HCT116 (cell line): ENCODE results near the gene SLAIN2. TPM values are rescaled to one million over a fixed set of nuclear protein-coding genes. Genes with fewer than 3 reads are reported as not detected.

ENCODE experiments used
- ATAC-seq: fragments of 200-7000 bp; cut with Tn5 transposase; 2 replicates; pipeline ENCODE4 v1.9.1; 2020; ENCODE audit warnings: mild to moderate bottlenecking, moderate library complexity
- BruUV-seq: library from RNA; stranded (reverse); fragments of 400-500 nt; replicated peaks from 2 replicates; lab custom pipeline; 2021; lab: Mats Ljungman, UMichigan
- CTCF ChIA-PET: fragments of 300-600 bp; sonication (Branson Sonifier 250); formaldehyde crosslinking; loops from one replicate; lab custom pipeline; 2021; ENCODE audit warnings: antibody characterized with exemption; lab: Charles Lee
- POLR2A ChIA-PET: fragments of 300-600, 350-600 bp; sonication (Branson Sonifier 250); formaldehyde crosslinking; loops from one replicate; lab custom pipeline; 2021; ENCODE audit warnings: antibody characterized with exemption; lab: Charles Lee
- RAD21 ChIA-PET, 2 experiments: fragments of 300-600 bp; sonication (Branson Sonifier 250); formaldehyde crosslinking; loops; one replicate each; lab custom pipeline; 2023; ENCODE audit warnings: low total read pairs in 2 of 2; ENCODE audit not compliant: uncharacterized antibody in 2 of 2, unreplicated experiment in 2 of 2, low non-redundant PET in 1 of 2; lab: Charles Lee
- DNase-seq: peaks from one replicate; pipeline ENCODE4 v3.0.0-alpha.2; 2010; ENCODE audit warnings: low read depth, low spot score
- H2AFZ ChIP-seq: fragments of 200-600 bp; shearing (Covaris generic), sonication (generic); 2 replicates; pipeline ENCODE4 v1.6.1; 2017; ENCODE audit warnings: low read depth, mixed run types, mixed read lengths, antibody characterized with exemption, low read length; ENCODE audit not compliant: poor library complexity, severe bottlenecking
- H3K27ac ChIP-seq: 2 replicates; pipeline ENCODE4 v1.5.1; 2012; ENCODE audit warnings: low read depth, low read length
- H3K27me3 ChIP-seq: fragments of 200-600 bp; sonication (generic); 2 replicates; pipeline ENCODE4 v1.6.1; 2016; ENCODE audit warnings: mixed run types, low read length, mixed read lengths; ENCODE audit not compliant: insufficient read depth
- H3K36me3 ChIP-seq, 2 experiments: fragments of 200-500 bp in 1 of 2; fragments of 200-600 bp in 1 of 2; sonication (Bioruptor generic) in 1 of 2; sonication (generic) in 1 of 2; 2 replicates each; pipeline versions ENCODE4 v1.5.1 to v1.6.1; 2014 to 2016; ENCODE audit warnings: low read length in 2 of 2, inconsistent platforms in 1 of 2, mixed read lengths in 1 of 2, mixed run types in 1 of 2; ENCODE audit not compliant: insufficient read depth in 2 of 2, control insufficient read depth in 1 of 2
- H3K4me1 ChIP-seq, 2 experiments: fragments of 200-600 bp in 1 of 2; sonication (generic) in 1 of 2; 2 replicates each; pipeline versions ENCODE4 v1.5.1 to v1.6.1; 2012 to 2017; ENCODE audit warnings: low read length in 2 of 2, inconsistent platforms in 1 of 2, mild to moderate bottlenecking in 1 of 2, mixed read lengths in 1 of 2, mixed run types in 1 of 2, moderate library complexity in 1 of 2; ENCODE audit not compliant: insufficient read depth in 2 of 2, control insufficient read depth in 1 of 2
- H3K4me2 ChIP-seq: fragments of 200-600 bp; sonication (generic); 2 replicates; pipeline ENCODE4 v1.6.1; 2017; ENCODE audit warnings: mixed run types, low read length, mixed read lengths
- H3K4me3 ChIP-seq, 2 experiments: fragments of 200-600 bp in 1 of 2; sonication (generic) in 1 of 2; replicated peaks in 1 of 2; 2 replicates each; pipeline ENCODE4 v1.5.1; 2011 to 2016; ENCODE audit warnings: low read length in 2 of 2, control low read depth in 1 of 2, low read depth in 1 of 2, mild to moderate bottlenecking in 1 of 2, mixed read lengths in 1 of 2, mixed run types in 1 of 2
- H3K79me2 ChIP-seq: fragments of 200-600 bp; sonication (generic); 2 replicates; pipeline ENCODE4 v1.6.1; 2017; ENCODE audit warnings: mild to moderate bottlenecking, mixed run types, low read length, moderate library complexity, mixed read lengths; ENCODE audit not compliant: insufficient read depth
- H3K9ac ChIP-seq: fragments of 200-600 bp; sonication (generic); 2 replicates; pipeline ENCODE4 v1.6.1; 2016; ENCODE audit warnings: low read length, mixed read lengths
- H3K9me2 ChIP-seq: fragments of 200-600 bp; sonication (generic), shearing (Covaris generic); 2 replicates; pipeline ENCODE4 v1.6.1; 2017; ENCODE audit warnings: mixed run types, mild to moderate bottlenecking, moderate library complexity; ENCODE audit not compliant: insufficient read depth
- H3K9me3 ChIP-seq, 2 experiments: fragments of 200-500 bp in 1 of 2; fragments of 200-600 bp in 1 of 2; sonication (Bioruptor generic) in 1 of 2; sonication (generic) in 1 of 2; 2 replicates each; pipeline ENCODE4 v1.6.1; 2014 to 2017; ENCODE audit warnings: low read length in 2 of 2, mixed read lengths in 2 of 2, inconsistent platforms in 1 of 2, low read depth in 1 of 2, mild to moderate bottlenecking in 1 of 2, mixed run types in 1 of 2, moderate library complexity in 1 of 2; ENCODE audit not compliant: control insufficient read depth in 1 of 2, insufficient read depth in 1 of 2
- H4K20me1 ChIP-seq: fragments of 200-600 bp; sonication (generic), shearing (Covaris generic); 2 replicates; pipeline ENCODE4 v1.6.1; 2017; ENCODE audit warnings: mixed run types, mild to moderate bottlenecking, moderate library complexity; ENCODE audit not compliant: insufficient read depth
- CBX3 ChIP-seq: IDR thresholded peaks from 2 replicates; pipeline ENCODE4 v1.6.1; 2012; ENCODE audit warnings: low read depth
- CEBPB ChIP-seq: IDR thresholded peaks from 2 replicates; pipeline ENCODE4 v1.6.1; 2012; ENCODE audit warnings: low read depth
- EGR1 ChIP-seq: IDR thresholded peaks from 2 replicates; pipeline ENCODE4 v1.6.1; 2012; ENCODE audit warnings: low read depth
- ELF1 ChIP-seq: IDR thresholded peaks from 2 replicates; pipeline ENCODE4 v1.6.1; 2012; ENCODE audit warnings: low read depth, borderline replicate concordance
- FOSL1 ChIP-seq: IDR thresholded peaks from 2 replicates; pipeline ENCODE4 v1.6.1; 2012; ENCODE audit warnings: low read depth
- RAD21 ChIP-seq: IDR thresholded peaks from 2 replicates; pipeline ENCODE4 v1.6.1; 2012; ENCODE audit warnings: low read depth, mild to moderate bottlenecking
- intact Hi-C: fragments of 100-400 bp; cut with micrococcal nuclease; formaldehyde crosslinking; loops from 2 replicates; pipeline ENCODE4 v1.10.0; 2022
- total RNA-seq: library from RNA; stranded (reverse); gene quantifications from one replicate; pipeline ENCODE4 v1.2.1, GENCODE V29; 2021; ENCODE audit not compliant: unreplicated experiment
- TF ChIP-seq, protein P1 (sequence below): IDR thresholded peaks from 2 replicates; pipeline ENCODE4 v1.6.1; 2011; ENCODE audit warnings: mild to moderate bottlenecking, low read length, moderate library complexity; ENCODE audit not compliant: insufficient replicate concordance; ENCODE audit errors: extremely low read depth
- TF ChIP-seq, protein P2 (sequence below): IDR thresholded peaks from 2 replicates; pipeline ENCODE4 v1.6.1; 2012

SLAIN2 gene
- total RNA-seq, 1 experiment from 2014 or later, result 50.3 TPM

GRCh38 chr4:48345542-48345941 lies 4.2 kb downstream of the SLAIN2 start (continued):
- TF ChIP-seq RAD21 (no peak), EGR1 (no peak), CBX3 (no peak), ELF1 (no peak)
- TF ChIP-seq, protein P1, sequence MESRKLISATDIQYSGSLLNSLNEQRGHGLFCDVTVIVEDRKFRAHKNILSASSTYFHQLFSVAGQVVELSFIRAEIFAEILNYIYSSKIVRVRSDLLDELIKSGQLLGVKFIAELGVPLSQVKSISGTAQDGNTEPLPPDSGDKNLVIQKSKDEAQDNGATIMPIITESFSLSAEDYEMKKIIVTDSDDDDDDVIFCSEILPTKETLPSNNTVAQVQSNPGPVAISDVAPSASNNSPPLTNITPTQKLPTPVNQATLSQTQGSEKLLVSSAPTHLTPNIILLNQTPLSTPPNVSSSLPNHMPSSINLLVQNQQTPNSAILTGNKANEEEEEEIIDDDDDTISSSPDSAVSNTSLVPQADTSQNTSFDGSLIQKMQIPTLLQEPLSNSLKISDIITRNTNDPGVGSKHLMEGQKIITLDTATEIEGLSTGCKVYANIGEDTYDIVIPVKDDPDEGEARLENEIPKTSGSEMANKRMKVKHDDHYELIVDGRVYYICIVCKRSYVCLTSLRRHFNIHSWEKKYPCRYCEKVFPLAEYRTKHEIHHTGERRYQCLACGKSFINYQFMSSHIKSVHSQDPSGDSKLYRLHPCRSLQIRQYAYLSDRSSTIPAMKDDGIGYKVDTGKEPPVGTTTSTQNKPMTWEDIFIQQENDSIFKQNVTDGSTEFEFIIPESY, result no peak
- TF ChIP-seq, protein P2, sequence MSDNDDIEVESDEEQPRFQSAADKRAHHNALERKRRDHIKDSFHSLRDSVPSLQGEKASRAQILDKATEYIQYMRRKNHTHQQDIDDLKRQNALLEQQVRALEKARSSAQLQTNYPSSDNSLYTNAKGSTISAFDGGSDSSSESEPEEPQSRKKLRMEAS, result no peak

- no peak overlapping the region for H3K27ac ChIP-seq
- no peak overlapping the region for H3K4me3 ChIP-seq
- H3K4me1 ChIP-seq, result peaks cover 12 to 20% of the 10 kb centered on the region in 2 experiments
- H3K4me2 ChIP-seq, result no peak overlapping the region
- H3K36me3 ChIP-seq, result no peaks in the 10 kb centered on the region
- H3K79me2 ChIP-seq, result peaks cover 100% of the 10 kb centered on the region
- peaks cover 3% of the 10 kb centered on the region; the same call in 1 of the 2 replicates for H4K20me1 ChIP-seq
- POLR2A ChIA-PET, result no interaction called here
- no peak overlapping the region for H2AFZ ChIP-seq
- no peaks in the 10 kb centered on the region for H3K27me3 ChIP-seq
- H3K9me2 ChIP-seq, result no peaks in the 10 kb centered on the region
- H3K9me3 ChIP-seq, result no peaks in the 10 kb centered on the region
- TF ChIP-seq CEBPB, result no peak
- no peak for TF ChIP-seq RAD21
- TF ChIP-seq FOSL1, result no peak
- ATAC-seq, result no peak
- CTCF ChIA-PET, result no interaction called here
- H3K9ac ChIP-seq, result no peak overlapping the region
- DNase-seq, result no peak
- RAD21 ChIA-PET, result no interaction called here
- no TSS peak for BruUV-seq
- intact Hi-C loops, result no loop called here
These were observed 5.3 kb downstream of the SLAIN2 start for GRCh38 chr4:48346594-48346993.
